ENCODE measurements around the gene SLC35G2.
A peak's percentile ranks its signal among the peaks of the same experiment; 100 is the strongest.
"Not testable (repeated sequence)": the region's sequence is repeated elsewhere in the genome, so short reads cannot be mapped to it uniquely, and the experiment has no call there.

SLC35G2 gene

DNA sequence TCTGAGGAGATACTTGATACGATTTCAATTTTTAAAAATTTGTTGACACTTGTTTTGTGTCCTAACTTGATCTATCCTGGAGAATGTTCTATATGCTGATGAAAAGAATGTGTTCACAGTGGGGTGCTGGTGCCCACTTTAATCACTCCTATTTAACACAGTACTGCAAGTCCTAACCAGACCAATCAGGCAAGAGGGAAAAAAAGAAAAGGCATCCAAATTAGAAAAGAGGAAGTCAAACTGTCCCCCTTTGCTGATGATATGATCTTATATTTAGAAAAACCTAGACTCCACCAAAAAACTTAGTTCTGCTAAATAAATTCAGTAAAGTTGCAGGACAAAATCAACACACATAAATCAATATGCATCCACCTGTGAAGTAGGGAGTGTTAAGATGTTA is 83.6 kb downstream of the SLC35G2 start:
- H3K27ac ChIP-seq (replicated peaks); H3K4me3 ChIP-seq (replicated peaks; ENCODE audit: insufficient read depth, low read length); H3K27me3 ChIP-seq (ENCODE audit: insufficient read depth, poor library complexity, severe bottlenecking); DNase-seq (ENCODE audit: low read depth in 1 of 2, low spot score in 1 of 2): not testable (repeated sequence)
- TF ChIP-seq SPI1 (IDR thresholded peaks at IDR 0.05; ENCODE audit: borderline replicate concordance, low read depth): peak; percentile 88

DNA sequence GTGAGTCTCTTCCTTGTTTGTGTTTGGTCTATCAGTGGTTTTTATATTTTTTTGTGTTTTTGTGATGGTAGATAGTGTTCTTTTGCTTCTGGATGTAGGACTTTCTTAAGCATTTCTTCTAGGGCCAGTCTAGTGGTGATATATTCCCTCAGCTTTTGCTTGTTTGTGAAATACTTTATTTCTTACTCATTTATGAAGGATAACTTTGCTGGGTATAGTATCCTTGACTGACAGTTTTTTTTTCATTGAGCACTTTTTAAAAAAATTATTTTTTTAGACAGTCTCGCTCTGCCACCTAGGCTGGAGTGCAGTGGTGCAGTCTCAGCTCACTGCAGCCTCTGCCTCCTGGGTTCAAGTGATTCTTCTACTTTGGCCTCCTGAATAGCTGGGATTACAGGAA is 85.0 kb downstream of the SLC35G2 start:
- Histone ChIP-seq H3K27me3 (ENCODE audit: insufficient read depth, poor library complexity, severe bottlenecking) (no peaks in the 10 kb centered on the region), H3K27ac (replicated peaks) (no peak overlapping the region), H3K4me3 (replicated peaks; ENCODE audit: insufficient read depth, low read length) (no peak overlapping the region)
- no peak for DNase-seq (ENCODE audit: low read depth in 1 of 2, low spot score in 1 of 2)
- TF ChIP-seq POLR2AphosphoS5 (IDR thresholded peaks at IDR 0.05; ENCODE audit: low read depth) (no peak), REST (IDR thresholded peaks at IDR 0.05; ENCODE audit: insufficient replicate concordance, low read depth) (no peak), GABPA (IDR thresholded peaks at IDR 0.05; ENCODE audit: low read depth) (no peak), SPI1 (IDR thresholded peaks at IDR 0.05; ENCODE audit: borderline replicate concordance, low read depth) (no peak)
- TF ChIP-seq, protein P1, sequence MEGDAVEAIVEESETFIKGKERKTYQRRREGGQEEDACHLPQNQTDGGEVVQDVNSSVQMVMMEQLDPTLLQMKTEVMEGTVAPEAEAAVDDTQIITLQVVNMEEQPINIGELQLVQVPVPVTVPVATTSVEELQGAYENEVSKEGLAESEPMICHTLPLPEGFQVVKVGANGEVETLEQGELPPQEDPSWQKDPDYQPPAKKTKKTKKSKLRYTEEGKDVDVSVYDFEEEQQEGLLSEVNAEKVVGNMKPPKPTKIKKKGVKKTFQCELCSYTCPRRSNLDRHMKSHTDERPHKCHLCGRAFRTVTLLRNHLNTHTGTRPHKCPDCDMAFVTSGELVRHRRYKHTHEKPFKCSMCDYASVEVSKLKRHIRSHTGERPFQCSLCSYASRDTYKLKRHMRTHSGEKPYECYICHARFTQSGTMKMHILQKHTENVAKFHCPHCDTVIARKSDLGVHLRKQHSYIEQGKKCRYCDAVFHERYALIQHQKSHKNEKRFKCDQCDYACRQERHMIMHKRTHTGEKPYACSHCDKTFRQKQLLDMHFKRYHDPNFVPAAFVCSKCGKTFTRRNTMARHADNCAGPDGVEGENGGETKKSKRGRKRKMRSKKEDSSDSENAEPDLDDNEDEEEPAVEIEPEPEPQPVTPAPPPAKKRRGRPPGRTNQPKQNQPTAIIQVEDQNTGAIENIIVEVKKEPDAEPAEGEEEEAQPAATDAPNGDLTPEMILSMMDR (IDR thresholded peaks at IDR 0.05; ENCODE audit: insufficient read depth, low read length): no peak

DNA sequence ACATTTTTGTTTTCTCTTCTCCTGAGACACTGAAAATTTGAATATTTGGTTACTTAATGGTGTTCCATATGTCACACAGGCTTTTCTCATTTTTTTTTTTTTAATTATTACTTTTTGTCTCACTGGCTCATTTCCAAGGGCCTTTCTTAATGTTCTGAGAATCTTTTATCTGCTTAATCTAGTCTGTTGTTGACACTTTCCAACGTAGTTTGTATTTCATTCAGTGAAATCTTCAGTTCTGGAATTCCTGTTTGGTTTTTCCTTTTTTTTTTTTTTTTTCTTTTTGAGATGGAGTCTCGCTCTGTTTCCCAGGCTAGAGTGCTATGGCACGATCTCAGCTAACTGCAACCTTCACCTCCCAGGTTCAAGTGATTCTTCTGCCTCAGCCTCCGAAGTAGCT is 85.8 kb downstream of the SLC35G2 start:
- Histone ChIP-seq H3K4me3 (replicated peaks; ENCODE audit: insufficient read depth, low read length) (no peak overlapping the region), H3K27ac (replicated peaks) (no peak overlapping the region), H3K27me3 (ENCODE audit: insufficient read depth, poor library complexity, severe bottlenecking) (no peaks in the 10 kb centered on the region)
- no peak for DNase-seq (ENCODE audit: low read depth in 1 of 2, low spot score in 1 of 2)
- TF ChIP-seq GABPA (IDR thresholded peaks at IDR 0.05; ENCODE audit: low read depth): no peak
- TF ChIP-seq, protein P1 (IDR thresholded peaks at IDR 0.05; ENCODE audit: insufficient read depth, low read length): no peak
- TF ChIP-seq SPI1 (IDR thresholded peaks at IDR 0.05; ENCODE audit: borderline replicate concordance, low read depth): no peak
- TF ChIP-seq REST (IDR thresholded peaks at IDR 0.05; ENCODE audit: insufficient replicate concordance, low read depth): no peak
- TF ChIP-seq POLR2AphosphoS5 (IDR thresholded peaks at IDR 0.05; ENCODE audit: low read depth): no peak
